B cell (primary cell): ENCODE measurements around the gene RNLS.

ENCODE experiments used
- CTCF ChIP-seq: fragments of 200-600 bp; IDR thresholded peaks from one replicate; pipeline ENCODE4 v1.8.0; 2022; ENCODE audit warnings: antibody characterized with exemption, mild to moderate bottlenecking
- EZH2 ChIP-seq: IDR thresholded peaks from 2 replicates; pipeline ENCODE4 v1.6.1; 2012; ENCODE audit warnings: borderline replicate concordance, low read depth, mild to moderate bottlenecking, moderate library complexity, low read length; ENCODE audit not compliant: insufficient read depth, poor library complexity, severe bottlenecking

- TF ChIP-seq CTCF (no peak), EZH2 (no peak)
Measured at GRCh38 chr10:88526501-88527105, 56.5 kb downstream of the RNLS start.
